T-helper 2 cell treated with Interferon-gamma antibody and Interleukin-4, amounts not matched to agents 100 ng/mL and 5 ng/mL, for 36 hours (primary cell): ENCODE measurements around the gene HLA-DOB. TPM values are rescaled to one million over a fixed set of nuclear protein-coding genes. Genes with fewer than 3 reads are reported as not detected.

Source experiments
- intact Hi-C: fragments of 100-400 bp; cut with micrococcal nuclease; formaldehyde crosslinking; loops from one replicate; pipeline ENCODE4 v1.15.1; 2023
- total RNA-seq: library from RNA; stranded (reverse); gene quantifications from 2 replicates; pipeline ENCODE4 v1.2.3, GENCODE V29; 2022

HLA-DOB gene
- total RNA-seq, 1 donor from 2014 or later: 6.5 TPM

GRCh38 chr6:32843979-32844838 is 27.4 kb upstream of the HLA-DOB start, which contains the start of gene PSMB8:
Gene PSMB8, minus strand, starts transcription at chr6:32844047. Its CDS starts 51 bp downstream, at chr6:32843996.
- intact Hi-C loops: loop anchor here (1.0 to 5.0 kb wide), 3 partner anchors 9 to 667 kb away; partner anchors contain the start of genes AGPAT1, RNF5 and TAP1

GRCh38 chr6:32843331-32843978 is 26.7 kb upstream of the HLA-DOB start:
- intact Hi-C loops: loop anchor here (5.0 kb wide), 1 partner anchor 666 kb away; the partner anchor contains the start of genes AGPAT1 and RNF5

- intact Hi-C loops: loop anchor here (5.0 kb wide), 1 partner anchor 665 kb away; the partner anchor contains the start of genes AGPAT1 and RNF5
These were observed 25.9 kb upstream of the HLA-DOB start for GRCh38 chr6:32842690-32843089.

GRCh38 chr6:32842021-32842650 is 25.3 kb upstream of the HLA-DOB start:
- intact Hi-C loops: loop anchor here (5.0 kb wide), 1 partner anchor 665 kb away; the partner anchor contains the start of genes AGPAT1 and RNF5

- intact Hi-C loops: loop anchor here (5.0 kb wide), 1 partner anchor 663 kb away; the partner anchor contains the start of genes AGPAT1 and RNF5
These were observed 23.9 kb upstream of the HLA-DOB start for GRCh38 chr6:32840604-32841246.

- intact Hi-C loops: no loop called here
These were observed 22.6 kb upstream of the HLA-DOB start for GRCh38 chr6:32839356-32839755.

GRCh38 chr6:32838114-32838958 is 21.5 kb upstream of the HLA-DOB start, which contains the start of gene TAP2:
Gene TAP2, minus strand, starts transcription at chr6:32838739. Its CDS starts 506 bp downstream, at chr6:32838233.
- intact Hi-C loops: loop anchor here (1.0 kb wide), 2 partner anchors 16 to 30 kb away; partner anchors contain the start of gene PSMB9

GRCh38 chr6:32837651-32838113 is 20.9 kb upstream of the HLA-DOB start:
- intact Hi-C loops: loop anchor here (1.0 kb wide), 2 partner anchors 17 to 31 kb away; partner anchors contain the start of gene PSMB9

- intact Hi-C loops: no loop called here
These were observed 20.1 kb upstream of the HLA-DOB start for GRCh38 chr6:32836873-32837272.

GRCh38 chr6:32835167-32835893 is 18.5 kb upstream of the HLA-DOB start:
- intact Hi-C loops: no loop called here

GRCh38 chr6:32833664-32834063 is 16.9 kb upstream of the HLA-DOB start:
- intact Hi-C loops: no loop called here

GRCh38 chr6:32832535-32832934 is 15.7 kb upstream of the HLA-DOB start:
- intact Hi-C loops: no loop called here

GRCh38 chr6:32830936-32831335 is 14.1 kb upstream of the HLA-DOB start:
- intact Hi-C loops: no loop called here

- intact Hi-C loops: no loop called here
These were observed 13.2 kb upstream of the HLA-DOB start for GRCh38 chr6:32830017-32830416.

GRCh38 chr6:32829495-32829894 is 12.7 kb upstream of the HLA-DOB start:
- intact Hi-C loops: loop anchor here (5.0 kb wide), 1 partner anchor 38 kb away; no protein-coding TSS in a partner anchor

- intact Hi-C loops: loop anchor here (5.0 kb wide), 1 partner anchor 40 kb away; no protein-coding TSS in a partner anchor
These were observed 10.2 kb upstream of the HLA-DOB start for GRCh38 chr6:32827025-32827424.

GRCh38 chr6:32825966-32826365 is 9.2 kb upstream of the HLA-DOB start:
- intact Hi-C loops: loop anchor here (5.0 kb wide), 1 partner anchor 41 kb away; no protein-coding TSS in a partner anchor

GRCh38 chr6:32819729-32820128 is 2.9 kb upstream of the HLA-DOB start:
- intact Hi-C loops: no loop called here

- intact Hi-C loops: no loop called here
These were observed 2.1 kb upstream of the HLA-DOB start for GRCh38 chr6:32818867-32819266.
